GM21515 (cell line): Measurements from ENCODE around the gene SULF2.
A peak's percentile ranks its signal among the peaks of the same experiment; 100 is the strongest.

ENCODE experiments used
- ATAC-seq: cut with Tn5 transposase; IDR thresholded peaks from one replicate; pipeline ENCODE4 v1.9.1; 2021; ENCODE audit not compliant: unreplicated experiment

Gene SULF2

DNA sequence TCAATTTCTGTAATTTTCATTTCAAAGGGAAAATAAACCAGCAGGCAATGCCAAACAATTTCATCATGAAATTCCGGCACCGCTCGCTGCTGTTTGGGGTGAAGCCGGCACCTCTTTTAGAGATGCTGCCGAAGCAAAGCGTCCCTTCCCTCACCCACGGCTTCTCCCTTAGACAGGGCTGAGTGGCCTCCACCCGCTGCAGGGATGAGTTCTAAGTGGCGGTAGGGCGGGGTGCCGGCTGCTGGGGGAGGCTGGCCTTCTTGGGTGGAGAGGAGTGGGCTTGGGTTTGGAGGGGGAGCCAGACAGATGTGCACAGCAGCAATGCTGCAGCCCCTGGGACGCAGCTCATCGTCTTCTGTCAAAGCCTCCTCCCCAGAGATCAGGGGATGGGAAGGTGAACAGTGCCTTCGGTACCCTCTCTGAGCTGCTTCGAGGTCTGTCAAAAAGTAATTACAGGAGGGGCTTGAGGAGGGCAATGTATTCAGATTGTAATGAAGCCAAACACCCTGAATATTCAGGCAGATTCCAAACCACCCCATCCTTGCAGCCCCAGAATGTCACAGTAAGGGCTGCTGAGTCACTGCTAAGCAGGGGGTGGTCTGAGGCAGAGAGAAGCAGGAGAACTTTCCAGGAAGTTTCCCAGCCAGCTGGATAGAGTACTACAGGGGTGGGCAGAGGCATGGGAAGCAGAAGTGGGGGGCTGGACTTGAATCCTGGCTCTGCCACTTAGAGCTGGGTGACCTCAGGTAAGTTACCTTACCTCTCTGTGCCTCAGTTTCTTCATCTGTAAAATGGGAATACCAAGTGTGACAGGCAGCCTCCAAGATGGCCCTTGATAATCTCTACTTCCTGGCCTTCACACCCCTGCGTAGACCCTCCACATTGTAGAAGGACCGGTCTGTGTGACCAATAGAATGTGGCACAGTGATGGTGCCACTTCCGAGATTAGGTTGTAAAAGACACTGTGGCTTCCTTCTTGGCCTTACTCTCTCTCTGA, 96.6 kb downstream of the SULF2 start:
- ATAC-seq, result no peak

- no peak for ATAC-seq
These were observed 97.9 kb downstream of the SULF2 start for GRCh38 chr20:47687095-47687987.

DNA sequence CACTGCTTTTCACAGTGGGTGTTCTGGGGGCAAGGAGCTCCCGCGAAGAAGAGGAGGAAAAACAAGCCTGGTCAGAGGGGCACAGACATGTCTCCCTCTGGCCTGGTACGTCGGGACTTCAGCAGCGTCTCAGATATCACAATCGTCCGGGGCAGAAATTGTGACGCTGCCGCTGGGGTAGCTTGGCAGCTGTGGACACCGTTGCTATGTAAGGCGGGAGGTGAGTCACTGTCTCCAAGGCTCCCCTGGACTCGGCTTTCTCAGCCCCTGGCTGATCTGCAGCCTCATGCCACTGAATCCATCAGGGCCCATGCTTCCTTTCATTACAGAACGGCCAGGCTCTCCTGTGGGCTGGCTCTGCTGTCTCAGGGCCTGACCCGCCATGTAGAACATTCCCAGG, 98.7 kb downstream of the SULF2 start:
- ATAC-seq, result no peak

GRCh38 chr20:47684306-47685080, 100.8 kb downstream of the SULF2 start:
- no peak for ATAC-seq

- no peak for ATAC-seq
These were observed 102.4 kb downstream of the SULF2 start for GRCh38 chr20:47682916-47683315.

GRCh38 chr20:47682028-47682783, 103.1 kb downstream of the SULF2 start:
- no peak for ATAC-seq

DNA sequence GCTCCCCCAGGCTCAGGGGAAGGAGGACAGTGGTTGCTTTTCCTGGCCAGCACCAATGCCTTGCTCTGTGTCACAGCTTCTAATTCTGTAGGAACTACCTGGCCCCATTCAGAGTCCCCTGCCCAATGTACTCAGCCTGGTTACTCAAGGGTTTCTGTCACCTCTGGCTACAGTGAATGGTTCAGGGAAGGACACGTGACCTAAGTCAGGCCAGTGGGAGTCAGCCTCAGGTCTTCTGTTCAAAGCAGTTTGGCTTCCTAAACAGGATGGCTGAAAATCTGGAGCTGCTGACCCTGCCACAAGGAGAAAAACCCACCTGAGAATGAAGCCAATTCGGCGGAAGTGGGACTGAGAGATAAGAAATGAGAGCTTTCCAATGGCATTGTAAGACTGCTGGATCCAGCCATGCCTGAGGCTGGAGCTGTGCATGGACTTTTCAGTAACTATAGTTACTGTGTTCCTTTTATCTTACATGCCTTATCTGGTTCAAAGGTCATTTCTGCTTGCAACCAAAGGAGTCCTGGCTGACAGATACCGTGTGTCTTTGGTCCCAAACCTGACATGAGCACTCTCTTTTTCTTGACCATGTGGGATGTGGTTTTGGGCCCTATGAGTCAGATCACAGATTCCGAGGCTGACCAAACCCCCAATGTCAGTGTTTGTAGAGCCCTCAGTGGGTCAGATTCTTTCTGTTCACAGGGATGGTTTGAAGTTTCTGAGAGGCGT, 104.3 kb downstream of the SULF2 start:
- ATAC-seq, result no peak

GRCh38 chr20:47679462-47679861, 105.8 kb downstream of the SULF2 start:
- no peak for ATAC-seq

DNA sequence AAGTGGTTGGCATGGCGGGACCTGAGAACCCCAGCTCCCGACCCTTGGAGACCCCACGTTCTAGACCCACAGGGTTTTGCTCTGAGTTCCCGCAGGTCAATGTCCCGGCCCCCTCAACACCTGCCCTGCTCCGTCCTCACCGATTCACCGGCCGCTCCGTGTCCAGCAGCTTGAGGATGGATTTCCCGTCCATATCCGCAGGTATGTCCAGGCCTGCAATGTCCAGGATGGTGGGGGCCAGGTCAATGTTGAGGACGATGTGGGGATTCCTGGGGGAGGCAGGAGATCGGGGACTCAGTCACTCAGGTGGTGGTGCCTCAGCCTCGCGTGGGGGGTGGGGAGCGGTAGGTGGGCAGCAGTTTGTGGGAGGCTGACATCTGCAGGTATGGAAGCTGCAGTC, 106.7 kb downstream of the SULF2 start:
- no peak for ATAC-seq

- peak; percentile 51 for ATAC-seq
These were observed 107.4 kb downstream of the SULF2 start for GRCh38 chr20:47677635-47678453.

- no peak for ATAC-seq
These were observed 108.2 kb downstream of the SULF2 start for GRCh38 chr20:47676912-47677634.

- no peak for ATAC-seq
These were observed 109.0 kb downstream of the SULF2 start for GRCh38 chr20:47676219-47676721.

- ATAC-seq, result no peak
These were observed 109.8 kb downstream of the SULF2 start for GRCh38 chr20:47675190-47676142.

DNA sequence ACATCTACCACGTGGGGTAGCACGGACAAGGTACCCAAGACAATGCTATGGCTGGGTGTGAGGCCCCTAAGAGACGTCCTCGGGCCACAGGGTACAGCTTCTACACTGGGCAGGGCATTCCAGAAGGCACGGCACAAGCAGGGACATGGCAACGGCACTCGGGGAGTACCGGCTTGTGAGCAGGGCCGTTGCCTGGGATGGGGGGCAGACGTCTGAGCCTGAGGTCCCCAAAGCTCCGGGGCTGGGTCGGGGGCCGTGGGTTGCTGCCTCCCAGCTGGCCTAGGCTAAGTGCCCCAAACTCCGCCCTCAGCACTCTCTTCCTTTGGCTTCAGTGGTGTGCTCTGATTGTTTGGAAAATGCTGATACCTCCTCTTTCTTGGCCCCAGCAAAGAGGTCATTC, 110.6 kb downstream of the SULF2 start:
- no peak for ATAC-seq

- no peak for ATAC-seq
These were observed 111.1 kb downstream of the SULF2 start for GRCh38 chr20:47674145-47674544.

DNA sequence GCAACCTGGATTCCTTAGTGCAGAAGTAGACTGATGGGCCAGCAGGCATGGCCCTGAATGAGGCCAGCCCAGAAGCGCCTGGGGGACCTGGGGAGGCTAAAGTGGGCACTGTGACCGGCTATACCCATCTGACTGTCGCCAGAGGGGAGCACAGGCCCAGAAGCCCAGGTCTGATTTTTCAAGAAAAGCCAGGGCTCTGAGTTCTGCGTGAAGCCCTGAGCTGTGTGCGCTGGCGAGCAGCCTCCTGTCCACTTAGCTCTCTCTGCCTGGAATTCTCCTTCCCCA, 111.7 kb downstream of the SULF2 start:
- no peak for ATAC-seq
